Neural cell (in vitro differentiated cells): ENCODE data around the gene ADCK2. TPM values are rescaled to one million over a fixed set of nuclear protein-coding genes. Genes with fewer than 3 reads are reported as not detected.
"Not testable (repeated sequence)": the region's sequence is repeated elsewhere in the genome, so short reads cannot be mapped to it uniquely, and the experiment has no call there.

Experiments used
- H2AFZ ChIP-seq: fragments of 200-600, 300-800 bp; sonication (generic), shearing (Covaris generic); 2 replicates; pipeline ENCODE4 v1.6.0; 2014; ENCODE audit warnings: low read depth, mild to moderate bottlenecking, antibody characterized with exemption, low read length, moderate library complexity
- H3F3A ChIP-seq: fragments of 200-600 bp; shearing (Covaris generic); 2 replicates; pipeline ENCODE4 v1.6.1; 2016; ENCODE audit warnings: mild to moderate bottlenecking, moderate library complexity, mixed read lengths, antibody characterized with exemption, low read length; ENCODE audit not compliant: insufficient read depth, poor library complexity, severe bottlenecking
- H3K27ac ChIP-seq: fragments of 200-600, 300-800 bp; sonication (generic), shearing (Covaris generic); 2 replicates; pipeline ENCODE4 v1.5.1; 2014; ENCODE audit warnings: mild to moderate bottlenecking, low read length, moderate library complexity
- H3K27me3 ChIP-seq: fragments of 300-800, 200-600 bp; sonication (generic), shearing (Covaris generic); 2 replicates; pipeline ENCODE4 v1.6.0; 2014; ENCODE audit warnings: mild to moderate bottlenecking, low read depth, low read length, moderate library complexity; ENCODE audit not compliant: insufficient read depth
- H3K36me3 ChIP-seq: fragments of 300-800, 200-600 bp; sonication (generic), shearing (Covaris generic); 2 replicates; pipeline ENCODE4 v1.5.1; 2014; ENCODE audit warnings: mild to moderate bottlenecking, antibody characterized with exemption, low read length, moderate library complexity; ENCODE audit not compliant: insufficient read depth
- H3K4me2 ChIP-seq: fragments of 300-800, 200-600 bp; sonication (generic), shearing (Covaris generic); 2 replicates; pipeline ENCODE4 v1.6.0; 2014; ENCODE audit warnings: mild to moderate bottlenecking, low read length
- H3K4me3 ChIP-seq: fragments of 300-800, 200-600 bp; sonication (generic), shearing (Covaris generic); 2 replicates; pipeline ENCODE4 v1.5.1; 2014; ENCODE audit warnings: mild to moderate bottlenecking, low read length, moderate library complexity
- H3K79me2 ChIP-seq: fragments of 200-600 bp; shearing (Covaris generic); replicated peaks from 2 replicates; pipeline ENCODE4 v1.6.0; 2014; ENCODE audit warnings: mild to moderate bottlenecking, low read length, moderate library complexity; ENCODE audit not compliant: insufficient read depth
- H3K9ac ChIP-seq: fragments of 300-800, 200-600 bp; sonication (generic), shearing (Covaris generic); 2 replicates; pipeline ENCODE4 v1.6.1; 2016; ENCODE audit warnings: mild to moderate bottlenecking, low read length, mixed read lengths
- H3K9me2 ChIP-seq: fragments of 200-600 bp; shearing (Covaris generic); 2 replicates; pipeline ENCODE4 v1.6.1; 2016; ENCODE audit warnings: mild to moderate bottlenecking, low read length, mixed read lengths; ENCODE audit not compliant: insufficient read depth
- H3K9me3 ChIP-seq: fragments of 200-600, 300-800 bp; sonication (generic), shearing (Covaris generic); 2 replicates; pipeline ENCODE4 v1.6.1; 2016; ENCODE audit warnings: mild to moderate bottlenecking, mixed run types, low read length, moderate library complexity, mixed read lengths
- H4K20me1 ChIP-seq: fragments of 200-600 bp; shearing (Covaris generic); 2 replicates; pipeline ENCODE4 v1.6.1; 2016; ENCODE audit warnings: mild to moderate bottlenecking, mixed run types; ENCODE audit not compliant: insufficient read depth
- CTCF ChIP-seq: fragments of 450-650 bp; IDR thresholded peaks from 2 replicates; pipeline ENCODE4 v1.5.1; 2014; ENCODE audit warnings: antibody characterized with exemption, mild to moderate bottlenecking, moderate library complexity; ENCODE audit not compliant: poor library complexity, severe bottlenecking
- EP300 ChIP-seq: fragments of 450-650 bp; conservative IDR thresholded peaks from 2 replicates; pipeline ENCODE4 v1.6.1; 2014; ENCODE audit warnings: antibody characterized with exemption, mild to moderate bottlenecking, moderate library complexity; ENCODE audit not compliant: poor library complexity, severe bottlenecking
- EZH2 ChIP-seq: fragments of 200-600, 300-800 bp; shearing (Covaris generic), sonication (generic); IDR thresholded peaks from 2 replicates; pipeline ENCODE4 v1.6.1; 2014; ENCODE audit warnings: antibody characterized with exemption, low read length, borderline replicate concordance, mild to moderate bottlenecking; ENCODE audit not compliant: insufficient read depth, poor library complexity, severe bottlenecking
- MXI1 ChIP-seq: fragments of 450-650 bp; conservative IDR thresholded peaks from 2 replicates; pipeline ENCODE4 v1.6.1; 2014; ENCODE audit warnings: antibody characterized with exemption, mild to moderate bottlenecking; ENCODE audit not compliant: poor library complexity, severe bottlenecking
- POLR2AphosphoS5 ChIP-seq: IDR thresholded peaks from 2 replicates; pipeline ENCODE4 v1.6.1; 2012
- RAD21 ChIP-seq: fragments of 450-650 bp; conservative IDR thresholded peaks from 2 replicates; pipeline ENCODE4 v1.6.1; 2014; ENCODE audit warnings: antibody characterized with exemption, mild to moderate bottlenecking, moderate library complexity
- SMC3 ChIP-seq: fragments of 450-650 bp; conservative IDR thresholded peaks from 2 replicates; pipeline ENCODE4 v1.6.1; 2014; ENCODE audit warnings: antibody characterized with exemption, mild to moderate bottlenecking, moderate library complexity; ENCODE audit not compliant: poor library complexity
- TAF1 ChIP-seq: IDR thresholded peaks from 2 replicates; pipeline ENCODE4 v1.6.1; 2012; ENCODE audit warnings: low read depth
- polyA plus RNA-seq: library from polyadenylated mRNA; depleted of rRNA; stranded (reverse); fragments of >200 nt; gene quantifications from 2 replicates; pipeline ENCODE4 v1.2.3, GENCODE V29; 2014
- TF ChIP-seq, protein P1 (sequence below): IDR thresholded peaks from 2 replicates; pipeline ENCODE4 v1.6.1; 2012; ENCODE audit warnings: borderline replicate concordance

The ADCK2 gene
- polyA plus RNA-seq, 1 donor from 2014 or later = 20.2 TPM

DNA sequence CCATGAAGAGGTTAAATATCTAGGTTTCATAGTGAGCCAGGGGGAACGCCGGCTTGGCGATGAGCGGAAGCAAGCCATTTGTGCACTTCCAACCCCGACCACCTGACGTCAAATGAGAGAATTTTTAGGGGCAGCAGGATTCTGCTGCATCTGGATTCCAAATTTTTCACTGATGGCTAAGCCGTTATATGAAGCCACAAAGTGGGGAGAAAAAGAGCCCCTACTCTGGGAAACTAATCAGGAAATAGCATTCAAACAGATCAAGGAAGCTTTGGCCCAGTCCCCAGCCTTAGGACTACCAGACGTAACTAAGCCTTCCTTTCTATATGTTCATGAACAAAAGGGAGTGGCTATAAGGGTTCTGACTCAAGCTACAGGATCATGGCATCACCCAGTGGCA lies 12.9 kb upstream of the ADCK2 start:
- TF ChIP-seq TAF1 (no peak), MXI1 (no peak), CTCF (no peak), EP300 (no peak), POLR2AphosphoS5 (no peak)
- H3K9me2 ChIP-seq = no peaks in the 10 kb centered on the region
- no peak overlapping the region for H3K9ac ChIP-seq
- H4K20me1 ChIP-seq = no peaks in the 10 kb centered on the region
- H3K4me2 ChIP-seq = no peak overlapping the region
- no peak overlapping the region for H3K4me3 ChIP-seq
- no peaks in the 10 kb centered on the region for H3K9me3 ChIP-seq
- no peaks in the 10 kb centered on the region for H3K36me3 ChIP-seq
- no peaks in the 10 kb centered on the region for H3K79me2 ChIP-seq
- no peak overlapping the region for H2AFZ ChIP-seq
- no peaks in the 10 kb centered on the region for H3F3A ChIP-seq
- H3K27ac ChIP-seq = no peak overlapping the region
- no peaks in the 10 kb centered on the region for H3K27me3 ChIP-seq

- TF ChIP-seq CTCF (no peak), TAF1 (no peak), EZH2 (no peak), RAD21 (no peak), SMC3 (no peak)
- TF ChIP-seq, protein P1, sequence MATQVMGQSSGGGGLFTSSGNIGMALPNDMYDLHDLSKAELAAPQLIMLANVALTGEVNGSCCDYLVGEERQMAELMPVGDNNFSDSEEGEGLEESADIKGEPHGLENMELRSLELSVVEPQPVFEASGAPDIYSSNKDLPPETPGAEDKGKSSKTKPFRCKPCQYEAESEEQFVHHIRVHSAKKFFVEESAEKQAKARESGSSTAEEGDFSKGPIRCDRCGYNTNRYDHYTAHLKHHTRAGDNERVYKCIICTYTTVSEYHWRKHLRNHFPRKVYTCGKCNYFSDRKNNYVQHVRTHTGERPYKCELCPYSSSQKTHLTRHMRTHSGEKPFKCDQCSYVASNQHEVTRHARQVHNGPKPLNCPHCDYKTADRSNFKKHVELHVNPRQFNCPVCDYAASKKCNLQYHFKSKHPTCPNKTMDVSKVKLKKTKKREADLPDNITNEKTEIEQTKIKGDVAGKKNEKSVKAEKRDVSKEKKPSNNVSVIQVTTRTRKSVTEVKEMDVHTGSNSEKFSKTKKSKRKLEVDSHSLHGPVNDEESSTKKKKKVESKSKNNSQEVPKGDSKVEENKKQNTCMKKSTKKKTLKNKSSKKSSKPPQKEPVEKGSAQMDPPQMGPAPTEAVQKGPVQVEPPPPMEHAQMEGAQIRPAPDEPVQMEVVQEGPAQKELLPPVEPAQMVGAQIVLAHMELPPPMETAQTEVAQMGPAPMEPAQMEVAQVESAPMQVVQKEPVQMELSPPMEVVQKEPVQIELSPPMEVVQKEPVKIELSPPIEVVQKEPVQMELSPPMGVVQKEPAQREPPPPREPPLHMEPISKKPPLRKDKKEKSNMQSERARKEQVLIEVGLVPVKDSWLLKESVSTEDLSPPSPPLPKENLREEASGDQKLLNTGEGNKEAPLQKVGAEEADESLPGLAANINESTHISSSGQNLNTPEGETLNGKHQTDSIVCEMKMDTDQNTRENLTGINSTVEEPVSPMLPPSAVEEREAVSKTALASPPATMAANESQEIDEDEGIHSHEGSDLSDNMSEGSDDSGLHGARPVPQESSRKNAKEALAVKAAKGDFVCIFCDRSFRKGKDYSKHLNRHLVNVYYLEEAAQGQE = no peak
- H2AFZ ChIP-seq = no peak overlapping the region
- H3K36me3 ChIP-seq = no peaks in the 10 kb centered on the region
- H4K20me1 ChIP-seq = no peaks in the 10 kb centered on the region
- no peak overlapping the region for H3K4me2 ChIP-seq
- H3K9me3 ChIP-seq = no peaks in the 10 kb centered on the region
- no peak overlapping the region for H3K4me3 ChIP-seq
- no peaks in the 10 kb centered on the region for H3K79me2 ChIP-seq
- no peaks in the 10 kb centered on the region for H3K9me2 ChIP-seq
- no peaks in the 10 kb centered on the region for H3F3A ChIP-seq
- H3K27me3 ChIP-seq = no peaks in the 10 kb centered on the region
- H3K9ac ChIP-seq = no peak overlapping the region
- no peak overlapping the region for H3K27ac ChIP-seq
Observed at GRCh38 chr7:140661124-140661523, 11.6 kb upstream of the ADCK2 start.

DNA sequence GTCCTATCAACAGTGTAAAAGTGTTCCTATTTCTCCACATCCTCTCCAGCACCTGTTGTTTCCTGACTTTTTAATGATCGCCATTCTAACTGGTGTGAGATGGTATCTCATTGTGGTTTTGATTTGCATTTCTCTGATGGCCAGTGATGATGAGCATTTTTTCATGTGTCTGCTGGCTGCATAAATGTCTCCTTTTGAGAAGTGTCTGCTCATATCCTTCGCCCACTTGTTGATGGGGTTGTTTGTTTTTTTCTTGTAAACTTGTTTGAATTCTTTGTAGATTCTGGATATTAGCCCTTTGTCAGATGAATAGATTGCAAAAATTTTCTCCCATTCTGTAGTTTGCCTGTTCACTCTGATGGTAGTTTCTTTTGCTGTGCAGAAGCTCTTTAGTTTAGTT lies 9.8 kb upstream of the ADCK2 start:
- not testable (repeated sequence) for H3K4me3 ChIP-seq, H3K9me3 ChIP-seq, H3K4me2 ChIP-seq, H3K36me3 ChIP-seq, H3F3A ChIP-seq, H2AFZ ChIP-seq, H3K9ac ChIP-seq, H3K9me2 ChIP-seq, H4K20me1 ChIP-seq, H3K79me2 ChIP-seq, H3K27ac ChIP-seq, H3K27me3 ChIP-seq
